ENCODE measurements around the gene ITGAV.

- TF ChIP-seq, protein P1, sequence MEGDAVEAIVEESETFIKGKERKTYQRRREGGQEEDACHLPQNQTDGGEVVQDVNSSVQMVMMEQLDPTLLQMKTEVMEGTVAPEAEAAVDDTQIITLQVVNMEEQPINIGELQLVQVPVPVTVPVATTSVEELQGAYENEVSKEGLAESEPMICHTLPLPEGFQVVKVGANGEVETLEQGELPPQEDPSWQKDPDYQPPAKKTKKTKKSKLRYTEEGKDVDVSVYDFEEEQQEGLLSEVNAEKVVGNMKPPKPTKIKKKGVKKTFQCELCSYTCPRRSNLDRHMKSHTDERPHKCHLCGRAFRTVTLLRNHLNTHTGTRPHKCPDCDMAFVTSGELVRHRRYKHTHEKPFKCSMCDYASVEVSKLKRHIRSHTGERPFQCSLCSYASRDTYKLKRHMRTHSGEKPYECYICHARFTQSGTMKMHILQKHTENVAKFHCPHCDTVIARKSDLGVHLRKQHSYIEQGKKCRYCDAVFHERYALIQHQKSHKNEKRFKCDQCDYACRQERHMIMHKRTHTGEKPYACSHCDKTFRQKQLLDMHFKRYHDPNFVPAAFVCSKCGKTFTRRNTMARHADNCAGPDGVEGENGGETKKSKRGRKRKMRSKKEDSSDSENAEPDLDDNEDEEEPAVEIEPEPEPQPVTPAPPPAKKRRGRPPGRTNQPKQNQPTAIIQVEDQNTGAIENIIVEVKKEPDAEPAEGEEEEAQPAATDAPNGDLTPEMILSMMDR (conservative IDR thresholded peaks at IDR 0.05; ENCODE audit: low read depth, low read length): no peak
- TF ChIP-seq MAFK (IDR thresholded peaks at IDR 0.05; ENCODE audit: low read depth, low read length) (no peak), BHLHE40 (IDR thresholded peaks at IDR 0.05; ENCODE audit: low read depth, low read length) (no peak), POLR2A (IDR thresholded peaks at IDR 0.05; ENCODE audit: low read depth, low read length) (no peak), RAD21 (IDR thresholded peaks at IDR 0.05; ENCODE audit: low read length) (no peak), USF2 (IDR thresholded peaks at IDR 0.05; ENCODE audit: low read depth, low read length) (no peak), CEBPB (IDR thresholded peaks at IDR 0.05; ENCODE audit: low read depth, low read length) (no peak), RFX5 (IDR thresholded peaks at IDR 0.05; ENCODE audit: low read depth, low read length) (no peak)
Measured at GRCh38 chr2:186570604-186571003, 19.3 kb upstream of the ITGAV start.
